Measurements from ENCODE around the gene ECEL1.
"Not testable (repeated sequence)": the region's sequence is repeated elsewhere in the genome, so short reads cannot be mapped to it uniquely, and the experiment has no call there.

Gene ECEL1

GRCh38 chr2:232487385-232488096 is at the start of gene ECEL1:
ECEL1 (minus strand) TSS chr2:232487834; CDS start chr2:232486653, 1,181 bp downstream.
- FAIRE-seq: no peak
- DNase-seq (ENCODE audit: insufficient read length, low spot score): no peak

DNA sequence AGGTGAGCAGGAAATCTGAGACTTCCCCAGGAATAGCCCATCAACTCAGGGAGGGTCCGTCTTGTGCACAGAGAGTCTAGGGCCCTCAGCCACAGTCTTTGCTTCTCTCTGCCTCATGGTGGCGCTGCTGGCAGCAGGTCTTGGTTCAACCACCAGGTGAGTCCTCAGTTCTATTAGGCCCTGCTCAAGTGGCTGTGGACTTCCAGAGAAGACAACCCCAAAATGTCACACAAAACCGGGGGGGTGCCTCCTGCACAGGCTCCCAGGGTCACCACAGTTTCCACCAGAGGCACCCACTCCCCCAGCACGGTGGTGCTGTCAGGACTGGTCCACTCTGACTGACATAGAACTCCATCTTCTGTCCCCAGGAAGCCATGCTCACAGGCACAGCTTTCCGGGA is 49.4 kb upstream of the ECEL1 start:
- DNase-seq (ENCODE audit: insufficient read length, low spot score) (no peak), FAIRE-seq (no peak)

- DNase-seq (ENCODE audit: insufficient read length, low spot score) (no peak), FAIRE-seq (no peak)
These were observed 48.3 kb upstream of the ECEL1 start for GRCh38 chr2:232535761-232536530.

GRCh38 chr2:232534940-232535651 is 47.5 kb upstream of the ECEL1 start:
- DNase-seq (ENCODE audit: insufficient read length, low spot score) (no peak), FAIRE-seq (no peak)

DNA sequence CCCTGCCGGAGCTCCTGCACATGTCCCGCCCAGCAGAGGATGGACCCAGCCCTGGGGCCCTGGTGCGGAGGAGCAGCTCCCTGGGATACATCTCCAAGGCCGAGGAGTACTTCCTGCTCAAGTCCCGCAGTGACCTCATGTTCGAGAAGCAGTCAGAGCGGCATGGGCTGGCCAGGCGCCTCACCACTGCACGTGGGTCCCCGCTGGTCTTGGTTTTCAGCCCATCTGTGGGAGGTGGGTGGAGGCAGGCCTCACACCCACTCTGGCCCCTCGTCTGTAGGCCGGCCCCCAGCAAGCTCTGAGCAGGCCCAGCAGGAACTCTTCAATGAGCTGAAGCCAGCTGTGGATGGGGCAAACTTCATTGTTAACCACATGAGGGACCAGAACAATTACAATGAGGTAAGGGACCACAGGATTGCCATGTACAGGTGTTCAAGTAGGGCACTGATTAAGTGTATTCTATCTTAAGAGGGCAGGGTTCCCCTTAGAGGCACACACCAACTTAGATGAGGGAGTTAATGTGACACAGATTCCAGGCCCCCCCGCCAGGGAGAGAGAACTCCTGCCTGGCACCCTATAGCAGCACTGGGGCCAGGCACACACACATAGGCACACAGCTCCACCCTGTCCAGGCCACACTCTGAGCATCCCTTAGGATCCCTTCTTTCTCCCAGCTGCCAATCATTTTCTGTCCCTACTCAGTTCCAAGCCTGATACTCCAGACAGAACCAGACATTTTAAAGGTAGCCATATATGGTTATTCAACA is 46.5 kb upstream of the ECEL1 start:
- DNase-seq (ENCODE audit: insufficient read length, low spot score): no peak
- no peak for FAIRE-seq

- not testable (repeated sequence) for DNase-seq (ENCODE audit: insufficient read length, low spot score); FAIRE-seq
These were observed 45.2 kb upstream of the ECEL1 start for GRCh38 chr2:232532821-232533220.

DNA sequence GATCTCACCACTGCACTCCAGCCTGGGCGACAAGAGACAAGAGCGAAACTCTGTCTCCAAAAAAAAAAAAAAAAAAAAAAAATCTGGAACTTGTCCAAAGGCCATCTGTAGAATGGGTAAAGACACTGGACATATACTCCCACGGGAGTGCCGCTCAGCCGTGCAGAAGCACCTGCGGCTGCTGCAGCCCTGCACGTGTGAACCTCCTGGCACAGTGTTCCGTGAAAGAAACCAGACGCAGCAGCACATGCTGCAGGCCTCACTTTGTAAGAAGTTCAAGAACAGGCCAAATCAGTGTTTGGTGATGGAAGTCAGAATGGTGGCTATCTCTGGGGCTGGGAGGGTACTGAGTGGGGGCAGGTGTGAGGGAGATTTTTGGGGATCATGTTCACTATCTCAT is 44.8 kb upstream of the ECEL1 start:
- FAIRE-seq: no peak
- no peak for DNase-seq (ENCODE audit: insufficient read length, low spot score)

DNA sequence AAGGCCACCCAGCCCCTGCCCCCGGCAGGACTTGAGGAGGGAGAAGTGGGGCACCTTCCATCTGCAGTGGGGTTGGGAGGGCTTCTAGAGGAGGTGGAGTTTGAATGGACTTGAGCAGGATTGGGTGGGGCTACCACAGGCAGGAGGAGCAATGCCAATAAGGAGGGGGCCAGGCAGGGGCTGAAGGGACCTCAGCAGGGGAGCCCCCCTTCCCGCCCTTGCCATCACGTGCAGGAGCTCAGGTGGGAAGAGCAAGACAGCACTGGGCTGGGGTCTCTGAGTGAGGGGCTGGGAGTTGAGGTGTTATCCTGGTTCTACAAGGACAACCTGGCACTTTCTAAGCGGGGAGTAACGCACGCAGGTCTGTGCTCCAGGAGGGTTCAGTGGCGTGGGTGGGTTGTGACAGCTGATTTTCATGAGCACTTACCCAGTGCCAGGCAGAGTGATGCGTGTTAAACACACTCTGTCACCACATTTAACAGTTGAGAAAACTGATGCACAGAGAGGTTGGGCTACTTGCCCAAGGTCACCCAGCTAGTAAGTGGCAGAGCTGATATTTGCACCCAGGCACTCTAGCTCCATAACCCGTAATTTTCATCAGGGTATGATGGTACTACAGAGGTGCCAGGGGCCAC is 43.1 kb upstream of the ECEL1 start:
- DNase-seq (ENCODE audit: insufficient read length, low spot score): no peak
- FAIRE-seq: no peak

GRCh38 chr2:232529806-232530547 is 42.3 kb upstream of the ECEL1 start:
- FAIRE-seq (no peak), DNase-seq (ENCODE audit: insufficient read length, low spot score) (no peak)

GRCh38 chr2:232528746-232529460 is 41.3 kb upstream of the ECEL1 start:
- FAIRE-seq (no peak), DNase-seq (ENCODE audit: insufficient read length, low spot score) (no peak)

- no peak for FAIRE-seq
- no peak for DNase-seq (ENCODE audit: insufficient read length, low spot score)
These were observed 40.4 kb upstream of the ECEL1 start for GRCh38 chr2:232527905-232528470.

- FAIRE-seq: no peak
These were observed 38.8 kb upstream of the ECEL1 start for GRCh38 chr2:232526372-232526941.

GRCh38 chr2:232525791-232526371 is 38.2 kb upstream of the ECEL1 start, which contains the start of gene CHRND:
CHRND (plus strand) TSS chr2:232526160; CDS start chr2:232526216, 56 bp downstream.
- no peak for DNase-seq (ENCODE audit: insufficient read length, low spot score)

More at GRCh38 chr2:232526372-232526941, 38.8 kb upstream of the ECEL1 start:
- no peak for DNase-seq (ENCODE audit: insufficient read length, low spot score)

DNA sequence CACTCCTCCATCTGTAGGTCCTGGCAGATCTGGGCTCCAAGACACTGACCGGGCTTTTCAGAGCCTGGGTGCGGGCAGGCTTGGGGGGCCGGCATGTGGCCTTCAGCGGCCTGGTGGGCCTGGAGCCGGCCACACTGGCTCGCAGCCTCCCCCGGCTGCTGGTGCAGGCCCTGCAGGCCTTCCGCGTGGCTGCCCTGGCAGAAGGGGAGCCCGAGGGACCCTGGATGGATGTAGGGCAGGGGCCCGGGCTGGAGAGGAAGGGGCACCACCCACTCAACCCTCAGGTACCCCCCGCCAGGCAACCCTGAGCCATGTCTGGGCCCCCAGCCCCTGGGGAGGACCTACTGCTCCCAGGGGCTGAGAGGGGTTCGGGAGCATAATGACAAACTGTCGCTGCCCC is 37.6 kb upstream of the ECEL1 start:
- DNase-seq (ENCODE audit: insufficient read length, low spot score): no peak
- FAIRE-seq: no peak

More at GRCh38 chr2:232525791-232526371, 38.2 kb upstream of the ECEL1 start, which contains the start of gene CHRND:
- no peak for FAIRE-seq

GRCh38 chr2:232524771-232525170 is 37.1 kb upstream of the ECEL1 start:
- FAIRE-seq (no peak), DNase-seq (ENCODE audit: insufficient read length, low spot score) (no peak)

DNA sequence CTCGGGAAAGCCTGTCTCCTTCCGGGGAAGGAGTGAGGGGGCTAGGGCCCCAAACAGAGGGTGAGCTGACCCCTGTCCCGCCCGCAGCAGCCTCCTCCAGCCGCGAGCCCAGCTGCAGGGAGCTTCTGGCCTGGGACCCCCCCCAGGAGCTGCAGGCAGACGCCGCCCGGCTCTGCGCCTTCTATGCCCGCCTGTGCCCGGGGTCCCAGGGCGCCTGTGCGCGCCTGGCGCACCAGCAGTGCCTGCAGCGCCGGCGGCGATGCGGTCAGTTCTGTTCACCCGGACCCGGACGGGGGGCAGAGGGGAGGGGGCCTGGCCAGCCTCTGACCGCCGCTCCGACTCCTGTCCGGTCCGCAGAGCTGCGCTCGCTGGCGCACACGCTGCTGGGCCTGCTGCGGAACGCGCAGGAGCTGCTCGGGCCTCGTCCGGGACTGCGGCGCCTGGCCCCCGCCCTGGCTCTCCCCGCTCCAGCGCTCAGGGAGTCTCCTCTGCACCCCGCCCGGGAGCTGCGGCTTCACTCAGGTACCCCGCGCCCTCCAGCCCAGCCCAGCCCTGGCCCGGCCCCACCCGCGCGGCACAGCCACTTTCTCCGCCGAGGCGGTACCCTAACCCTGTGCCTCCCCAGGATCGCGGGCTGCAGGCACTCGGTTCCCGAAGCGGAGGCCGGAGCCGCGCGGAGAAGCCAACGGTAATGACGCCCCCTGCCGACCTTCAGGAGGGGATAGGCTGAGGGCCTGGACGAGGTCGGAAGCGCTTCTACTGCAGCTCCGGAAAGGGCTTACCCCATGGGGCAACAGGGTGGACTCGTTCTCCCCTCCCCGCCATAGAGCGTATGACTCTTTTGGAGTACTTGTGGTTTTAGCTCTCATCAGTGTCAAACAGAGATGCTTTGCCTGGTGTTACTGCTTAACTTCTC is 36.3 kb upstream of the ECEL1 start:
- peak; percentile 50 for DNase-seq (ENCODE audit: insufficient read length, low spot score)
- no peak for FAIRE-seq

DNA sequence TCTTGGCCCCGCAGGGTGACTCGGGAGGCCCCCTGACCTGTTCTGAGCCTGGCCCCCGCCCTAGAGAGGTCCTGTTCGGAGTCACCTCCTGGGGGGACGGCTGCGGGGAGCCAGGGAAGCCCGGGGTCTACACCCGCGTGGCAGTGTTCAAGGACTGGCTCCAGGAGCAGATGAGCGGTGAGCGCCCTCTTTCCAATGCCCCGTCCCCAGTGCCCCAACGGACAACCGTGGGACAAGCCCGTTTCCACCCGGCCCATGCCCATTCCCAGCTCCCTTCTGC is 35.7 kb upstream of the ECEL1 start:
- DNase-seq (ENCODE audit: insufficient read length, low spot score): no peak
- FAIRE-seq: no peak
